ENCODE measurements around the gene TYMP.

TYMP gene

GRCh38 chr22:50483556-50483955 lies 46.3 kb downstream of the TYMP start:
- no peak for DNase-seq (ENCODE audit: low spot score)

DNA sequence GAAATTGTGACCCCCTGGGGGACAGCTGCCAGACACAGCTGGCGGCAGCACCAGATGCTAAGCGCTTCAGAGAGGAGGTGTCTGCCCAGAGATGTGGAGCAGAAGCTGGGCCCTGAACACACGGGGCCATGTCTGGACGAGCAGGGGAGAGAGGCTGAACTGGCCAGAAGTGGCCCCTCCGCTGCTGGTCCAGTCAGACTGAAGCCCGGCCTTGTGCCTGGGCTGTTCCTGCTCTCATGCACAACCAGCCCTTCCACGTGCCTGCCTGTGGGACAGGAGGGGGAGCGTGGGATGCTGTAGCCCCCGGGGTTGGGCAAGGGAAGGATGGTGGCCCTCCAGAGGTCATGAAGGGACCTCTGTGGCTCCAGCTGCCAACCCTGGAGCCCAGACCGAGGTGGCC lies 46.7 kb downstream of the TYMP start:
- DNase-seq (ENCODE audit: low spot score), result no peak

DNA sequence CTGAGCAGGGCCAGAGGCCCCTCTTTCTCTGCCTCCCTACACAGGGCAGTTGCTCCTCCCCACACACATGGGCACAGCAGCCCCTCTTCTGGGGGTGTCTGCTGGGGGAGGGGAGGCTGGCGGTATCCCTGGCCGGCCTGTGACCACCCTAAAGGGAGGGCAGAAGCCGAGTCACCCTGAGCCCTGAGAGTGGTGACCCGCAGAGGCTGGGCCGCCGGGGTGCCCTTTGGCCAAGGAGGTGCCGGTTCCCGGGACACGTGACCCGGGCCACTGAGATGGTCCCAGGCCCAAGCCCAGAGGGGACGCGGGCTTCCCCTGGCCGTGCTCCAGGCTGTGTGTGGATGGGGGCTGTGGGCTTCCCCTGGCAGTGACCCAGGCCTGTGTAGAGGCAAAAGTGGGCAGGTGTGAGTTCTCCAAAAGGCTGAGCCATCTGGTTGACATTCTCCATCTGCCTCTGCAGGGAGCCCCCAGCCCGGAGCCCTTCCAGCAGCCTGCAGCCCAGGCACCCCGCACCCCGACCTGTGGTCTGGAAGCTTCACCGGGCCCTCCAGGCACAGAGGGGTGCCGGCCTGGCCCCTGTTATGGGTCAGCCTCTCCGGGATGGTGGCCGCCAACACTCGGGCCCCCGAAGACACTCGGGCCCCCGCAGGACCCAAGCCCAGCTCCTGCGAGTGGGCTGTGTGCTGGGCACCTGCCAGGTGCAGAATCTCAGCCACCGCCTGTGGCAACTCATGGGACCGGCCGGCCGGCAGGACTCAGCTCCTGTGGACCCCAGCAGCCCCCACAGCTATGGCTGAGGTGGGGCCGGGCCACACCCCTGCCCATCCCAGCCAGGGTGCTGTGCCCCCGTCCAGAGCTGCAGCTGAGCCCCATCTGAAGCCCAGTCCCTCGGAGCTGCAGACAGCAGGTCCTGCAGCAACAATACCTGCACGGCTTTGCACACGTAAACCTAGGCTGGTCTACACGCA lies 47.4 kb downstream of the TYMP start:
- no peak for DNase-seq (ENCODE audit: low spot score)

DNA sequence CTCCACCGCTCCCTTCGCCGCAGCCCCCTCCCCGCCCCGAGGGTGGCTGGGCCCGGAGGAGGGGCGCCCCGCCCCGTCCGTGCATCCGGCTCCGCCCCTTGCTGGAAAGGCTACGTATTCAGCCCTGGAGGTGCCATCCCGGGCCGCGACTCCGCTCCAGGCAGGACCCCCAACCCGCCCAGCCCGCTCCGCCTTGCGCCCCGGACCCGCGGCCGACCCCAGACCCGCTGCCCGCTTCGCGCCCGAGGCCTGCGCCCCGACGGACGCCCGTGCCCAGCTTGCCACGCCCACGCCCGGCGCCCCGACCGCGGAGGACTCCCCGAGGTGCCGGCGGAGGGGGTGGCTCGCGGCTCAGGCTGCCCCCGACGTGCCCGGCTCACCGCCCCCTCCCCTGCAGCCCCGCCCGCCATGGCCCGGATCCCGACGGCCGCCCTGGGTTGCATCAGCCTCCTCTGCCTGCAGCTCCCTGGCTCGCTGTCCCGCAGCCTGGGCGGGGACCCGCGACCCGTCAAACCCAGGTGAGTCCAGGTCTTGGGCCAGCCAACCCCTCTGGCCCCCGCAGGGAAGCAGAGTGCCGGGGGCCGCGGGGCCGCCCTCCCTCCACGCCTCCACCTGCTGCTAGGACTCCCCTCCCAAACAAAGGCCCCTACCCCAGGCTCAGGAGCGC lies 48.2 kb downstream of the TYMP start, which contains the start of gene ADM2:
ADM2 (plus strand) TSS at position 104 of the 667 bp plus-strand sequence; CDS start at position 409, 305 bp downstream.
- DNase-seq (ENCODE audit: low spot score), result no peak

DNA sequence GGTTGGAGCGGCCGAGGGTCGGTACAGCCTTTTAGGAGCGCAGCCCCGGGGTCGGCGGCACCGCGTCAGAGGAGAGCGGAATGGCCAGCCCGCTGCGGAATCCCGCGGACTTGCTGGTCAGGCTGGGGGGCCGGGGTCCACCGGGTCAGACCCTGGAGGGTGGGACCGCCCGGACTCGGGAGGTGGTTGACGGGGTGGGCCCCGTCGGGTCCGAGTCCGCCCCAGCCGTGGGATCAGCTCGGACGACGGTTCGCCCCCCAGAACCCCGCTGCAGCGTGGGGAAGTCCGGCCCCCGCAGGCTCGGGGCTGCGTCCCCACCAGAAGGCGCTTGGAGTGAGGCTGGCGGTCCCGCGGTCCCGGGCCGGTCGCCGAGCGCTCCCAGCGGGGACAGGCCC lies 48.8 kb downstream of the TYMP start:
- no peak for DNase-seq (ENCODE audit: low spot score)

DNA sequence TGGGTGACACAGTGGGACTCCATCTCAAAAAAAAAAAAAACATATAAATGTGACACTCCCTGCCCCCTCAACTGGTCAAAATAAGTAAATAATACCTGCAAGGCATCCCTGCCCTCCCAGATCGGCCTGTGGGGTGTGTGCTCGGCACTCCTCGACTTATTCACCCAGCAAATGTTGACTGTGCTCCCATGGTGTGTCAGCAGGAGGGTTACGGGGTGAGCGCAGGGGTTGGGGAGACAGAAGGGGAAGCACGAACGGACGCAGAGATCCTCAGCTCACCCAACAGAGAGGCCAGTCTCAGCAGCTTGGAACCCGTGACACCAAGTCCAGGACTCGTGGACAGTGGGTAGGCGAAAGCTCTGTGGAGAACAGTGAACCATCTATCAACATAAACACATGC lies 50.1 kb downstream of the TYMP start:
- no peak for DNase-seq (ENCODE audit: low spot score)

GRCh38 chr22:50477923-50478322 lies 51.9 kb downstream of the TYMP start:
- DNase-seq (ENCODE audit: low spot score), result no peak

DNA sequence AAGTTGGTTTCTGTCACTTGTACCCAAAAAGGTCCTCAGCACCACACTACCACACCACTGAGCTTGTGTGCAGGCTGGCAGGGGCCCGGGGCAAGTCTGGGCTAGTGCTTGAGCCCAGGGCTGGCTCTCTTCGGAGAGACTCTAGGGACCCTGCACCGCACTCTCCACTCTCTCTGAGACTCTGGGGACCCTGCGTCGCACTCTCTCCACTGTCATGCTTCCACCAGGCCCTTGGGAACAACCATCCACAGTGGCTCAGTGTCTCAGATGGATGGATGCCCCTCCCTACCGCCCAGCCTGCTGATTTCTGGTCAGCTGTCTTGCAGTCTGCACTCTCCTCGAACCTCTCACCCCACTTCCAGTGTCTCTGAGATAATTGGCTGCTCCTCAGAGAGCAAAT lies 52.9 kb downstream of the TYMP start:
- no peak for DNase-seq (ENCODE audit: low spot score)
